HL-60/S4 (cell line): Measurements from ENCODE around the gene CREG1.
"Not testable (repeated sequence)": the region's sequence is repeated elsewhere in the genome, so short reads cannot be mapped to it uniquely, and the experiment has no call there.

ENCODE experiments used
- in situ Hi-C: fragments of 300-500 bp; cut with MboI; formaldehyde crosslinking; loops from 2 replicates; pipeline ENCODE4 v1.14.3; 2022; ENCODE audit warnings: low sequenced_read_pairs

Gene CREG1

DNA sequence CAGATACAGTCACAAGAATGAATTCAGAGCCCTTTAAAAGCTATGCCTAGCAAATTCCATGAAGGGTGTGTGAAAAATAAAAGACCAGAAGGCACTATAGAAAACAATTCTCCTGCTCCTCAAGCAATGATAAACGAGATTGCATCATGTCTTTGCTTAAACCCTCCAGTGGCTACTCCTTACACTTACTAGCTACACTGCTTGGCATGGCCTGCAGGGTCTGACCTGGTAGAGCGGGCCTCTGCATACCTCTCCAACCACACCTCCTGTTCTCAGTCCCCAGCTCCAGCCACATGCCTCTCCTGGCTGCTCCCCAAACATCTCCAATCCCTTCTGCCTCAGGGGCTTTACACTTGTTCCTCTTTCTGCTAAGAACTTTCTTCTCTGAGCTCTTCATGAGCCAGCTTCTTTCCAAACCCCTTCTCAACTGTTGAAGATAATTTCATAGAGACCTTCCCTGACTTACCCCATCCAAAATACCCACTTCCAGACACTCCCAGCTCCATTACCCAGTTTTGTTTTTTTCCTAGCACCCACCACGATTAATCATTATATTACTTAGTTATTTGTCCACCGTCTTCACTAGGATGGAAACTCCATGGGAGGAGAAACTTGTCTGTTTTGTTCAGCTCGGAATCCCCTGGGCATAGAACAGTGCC lies 11.2 kb upstream of the CREG1 start:
- in situ Hi-C loops, result no loop called here

DNA sequence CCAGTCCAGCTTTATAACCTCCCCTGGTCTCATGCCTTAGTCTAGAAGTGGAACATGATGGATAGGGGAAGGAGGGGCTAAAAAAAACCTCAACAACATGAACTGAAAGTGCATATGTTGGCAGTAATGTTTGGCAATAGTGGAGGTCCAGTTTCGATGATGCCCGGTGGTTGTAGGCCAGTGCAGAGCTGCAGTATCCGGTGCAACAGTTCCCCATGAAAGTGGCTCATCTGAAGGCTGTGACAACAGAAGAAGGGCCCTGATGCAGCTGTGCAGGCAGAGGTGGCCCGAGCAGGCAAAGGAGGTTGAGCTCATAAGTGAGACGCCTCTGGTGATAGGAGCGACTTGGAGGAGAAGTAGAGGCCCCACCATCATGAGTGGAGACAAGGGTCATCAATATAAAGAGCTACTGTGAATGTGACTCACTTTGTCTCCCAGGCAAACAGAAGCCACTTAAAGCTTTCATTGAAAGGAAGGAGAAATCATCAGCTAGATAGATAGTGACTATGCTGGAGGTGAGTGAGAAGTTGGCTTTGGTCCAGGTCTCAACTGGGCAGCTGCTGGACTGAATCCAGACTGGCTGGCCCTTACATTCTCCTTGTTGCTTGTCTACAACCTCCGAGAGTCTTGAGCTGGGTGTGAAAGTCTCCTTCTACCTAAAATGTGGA lies 10.2 kb upstream of the CREG1 start:
- in situ Hi-C loops, result no loop called here

DNA sequence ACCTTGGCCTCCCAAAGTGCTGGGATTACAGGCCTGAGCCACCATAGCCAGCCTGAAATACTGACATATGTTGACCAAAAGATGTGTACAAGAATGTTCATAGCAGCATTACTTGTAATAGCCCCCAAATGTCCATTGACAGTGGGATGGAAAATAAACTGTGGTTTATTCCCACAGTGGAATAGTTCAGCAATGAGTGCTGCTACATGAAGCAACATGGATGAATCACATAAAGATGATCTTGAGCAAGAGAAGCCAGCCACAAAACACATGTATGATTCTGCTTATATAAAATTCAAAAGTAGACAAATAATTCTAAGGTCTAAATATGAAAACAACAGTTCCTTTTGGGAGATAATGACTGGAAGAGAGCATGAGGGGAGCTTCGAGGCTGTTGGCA lies 9.1 kb upstream of the CREG1 start:
- in situ Hi-C loops, result no loop called here

DNA sequence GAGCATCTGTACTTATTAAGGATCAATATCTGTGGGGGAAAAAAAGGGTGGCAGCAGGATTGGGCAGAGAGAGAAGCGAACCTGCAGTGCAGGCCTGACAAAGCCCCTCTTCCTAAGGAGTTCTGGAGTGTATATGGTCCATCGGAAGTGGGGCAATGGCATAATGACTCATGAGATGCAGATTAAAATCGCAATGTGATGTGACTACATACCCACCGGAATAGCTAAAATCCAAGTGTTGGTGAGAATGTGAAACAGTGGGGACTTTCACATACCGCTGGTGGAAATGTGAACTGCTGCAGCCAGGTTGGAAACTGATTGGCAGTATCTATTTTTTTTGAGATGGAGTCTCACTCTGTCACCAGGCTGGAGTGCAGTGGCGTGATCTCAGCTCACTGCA lies 8.2 kb upstream of the CREG1 start:
- in situ Hi-C loops, result no loop called here

DNA sequence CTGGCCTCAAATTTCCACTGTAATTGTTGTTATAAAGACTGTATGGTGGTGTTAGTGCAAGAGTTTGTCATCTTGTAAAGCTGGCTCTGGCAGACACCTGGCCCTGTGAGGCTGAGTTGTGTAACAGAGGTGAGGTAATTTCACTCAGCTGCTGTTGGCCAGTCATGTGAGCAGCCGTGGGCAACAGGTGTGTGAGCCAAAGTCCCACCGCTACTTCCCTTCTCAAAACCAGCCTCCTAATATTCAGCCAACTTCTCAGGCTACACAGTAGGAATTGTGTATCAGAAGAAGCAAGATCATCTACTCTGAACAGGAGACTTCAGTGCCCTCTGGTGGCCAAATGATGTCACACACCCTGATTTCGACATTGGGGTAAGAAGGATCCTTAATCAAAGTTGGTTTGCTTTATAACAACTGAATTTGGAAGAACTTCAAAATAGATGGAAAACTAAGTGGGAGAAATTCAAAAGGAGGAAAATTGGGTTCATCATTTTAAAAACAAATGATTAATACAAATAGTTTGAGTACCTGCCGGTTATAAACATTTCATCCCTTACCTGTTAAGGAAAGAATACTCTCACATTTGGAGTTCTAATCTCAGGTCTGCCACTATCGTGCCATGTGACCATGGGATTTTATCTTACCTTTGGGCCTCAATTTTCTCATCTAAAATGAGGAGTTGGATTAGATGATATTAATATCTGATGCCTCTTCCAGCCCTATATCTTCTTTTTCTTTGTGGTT lies 2.6 kb upstream of the CREG1 start:
- in situ Hi-C loops, result no loop called here

DNA sequence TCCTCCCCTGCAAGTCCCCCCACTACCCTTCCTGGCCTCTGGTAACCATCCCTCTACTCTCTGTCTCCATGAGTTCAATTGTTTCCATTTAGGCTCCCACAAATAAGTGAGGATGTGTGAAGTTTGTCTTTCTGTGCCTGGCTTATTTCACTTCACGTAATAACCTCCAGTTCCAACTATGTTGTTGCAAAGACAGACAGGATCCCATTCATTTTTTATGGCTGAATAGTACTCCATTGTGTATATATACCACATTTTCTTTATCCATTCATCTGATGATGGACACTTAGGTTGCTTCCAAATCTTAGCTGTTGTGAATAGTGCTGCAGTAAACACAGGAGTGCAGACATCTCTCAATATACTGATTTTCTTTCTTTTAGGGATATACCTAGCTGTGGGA lies 1.5 kb upstream of the CREG1 start:
- in situ Hi-C loops, result not testable (repeated sequence)

DNA sequence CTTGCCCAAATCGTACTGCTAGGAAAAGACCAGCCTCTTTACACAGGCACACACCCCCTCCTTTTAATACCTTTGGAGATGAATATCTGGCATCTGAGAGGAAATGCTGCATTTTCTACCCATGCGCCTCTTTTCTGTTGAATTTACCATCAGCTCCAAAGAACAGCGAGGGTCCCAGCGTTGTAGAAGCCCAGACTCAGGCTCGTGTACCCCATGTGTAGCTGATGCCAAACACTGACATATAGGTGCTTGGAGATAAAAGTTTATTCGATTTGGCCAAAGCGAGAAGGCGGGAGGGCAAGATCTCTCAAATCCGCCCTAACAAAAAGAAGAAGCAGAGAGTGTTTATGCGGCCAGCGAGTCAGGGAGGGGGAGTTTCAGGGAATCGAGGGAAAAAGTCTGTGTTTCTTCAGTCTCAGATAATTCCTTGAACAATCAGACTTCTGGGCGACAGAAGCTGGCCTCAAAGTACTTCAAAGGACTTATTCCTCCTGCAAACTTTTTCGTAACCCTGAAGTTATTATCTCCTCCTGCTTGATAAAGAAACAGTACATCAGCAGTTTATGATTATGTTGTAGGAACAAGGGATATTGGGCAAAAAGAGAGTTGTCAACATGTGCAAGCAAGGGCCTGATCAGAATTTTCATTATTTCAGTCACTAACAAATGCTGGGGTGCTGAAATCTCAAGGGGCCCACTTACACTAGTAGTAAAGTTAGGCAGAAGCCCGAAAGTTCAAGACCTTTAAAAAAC lies 642 bp upstream of the CREG1 start:
- in situ Hi-C loops, result no loop called here

DNA sequence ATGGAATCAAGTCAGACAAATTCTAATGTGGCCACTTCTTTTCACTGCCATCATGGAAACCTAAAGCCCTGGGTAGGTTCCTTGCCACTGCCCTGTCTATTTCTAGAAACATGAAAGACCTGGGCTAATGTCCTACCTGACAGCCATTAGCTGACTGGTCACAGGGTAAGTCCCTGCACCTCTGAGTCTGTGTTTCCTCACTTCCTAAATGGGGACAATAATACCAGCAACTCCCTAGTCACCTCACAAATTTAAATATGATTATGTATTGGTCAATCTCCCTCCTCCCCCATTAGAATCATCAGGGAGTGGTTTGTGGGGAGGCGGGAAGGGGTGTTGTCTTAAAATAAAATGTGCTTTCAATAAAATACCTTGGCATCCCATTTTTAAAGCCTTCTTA lies 2.2 kb downstream of the CREG1 start:
- in situ Hi-C loops, result no loop called here

DNA sequence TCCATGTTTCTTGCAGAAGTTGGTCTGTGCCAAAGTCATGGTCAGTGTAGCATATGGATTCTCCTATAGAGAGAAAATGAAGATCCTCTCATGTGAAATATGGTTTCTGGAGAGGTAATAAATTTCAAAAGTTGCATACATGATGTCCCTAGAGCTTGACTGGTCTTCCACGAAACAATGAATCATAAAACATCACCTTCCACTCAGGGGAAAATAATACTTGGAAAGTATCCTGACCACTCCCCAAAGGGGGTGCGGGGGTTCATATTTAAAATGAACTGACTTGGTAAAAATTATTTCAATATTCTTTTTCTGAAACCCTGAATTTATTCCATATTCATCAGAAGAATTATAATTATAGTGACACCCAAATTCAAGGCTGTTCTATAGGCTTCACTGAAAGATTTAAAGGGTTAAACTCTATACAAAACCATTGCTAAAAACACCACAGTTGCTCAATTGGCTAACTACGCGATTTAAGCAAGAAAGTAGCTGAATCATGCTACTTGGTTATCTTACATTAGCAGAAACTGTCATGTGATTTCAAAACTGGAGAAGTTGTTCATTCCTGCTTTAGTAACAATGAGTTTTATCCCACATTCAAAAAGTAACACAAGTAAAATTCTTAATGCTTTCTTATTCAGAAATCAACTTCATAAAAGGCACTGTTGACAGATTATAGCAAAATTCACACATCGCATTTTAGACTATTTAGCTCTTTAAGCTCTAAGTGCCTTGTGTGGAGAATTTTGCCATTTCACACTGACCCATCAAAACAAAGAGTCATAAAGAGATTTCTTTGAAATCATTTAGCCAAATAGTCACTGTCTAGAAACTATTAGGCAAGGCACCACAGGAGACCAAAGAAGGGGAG lies 5.3 kb downstream of the CREG1 start:
- in situ Hi-C loops, result loop anchor here (25.0 kb wide), 1 partner anchor 636 kb away; no protein-coding TSS in a partner anchor

DNA sequence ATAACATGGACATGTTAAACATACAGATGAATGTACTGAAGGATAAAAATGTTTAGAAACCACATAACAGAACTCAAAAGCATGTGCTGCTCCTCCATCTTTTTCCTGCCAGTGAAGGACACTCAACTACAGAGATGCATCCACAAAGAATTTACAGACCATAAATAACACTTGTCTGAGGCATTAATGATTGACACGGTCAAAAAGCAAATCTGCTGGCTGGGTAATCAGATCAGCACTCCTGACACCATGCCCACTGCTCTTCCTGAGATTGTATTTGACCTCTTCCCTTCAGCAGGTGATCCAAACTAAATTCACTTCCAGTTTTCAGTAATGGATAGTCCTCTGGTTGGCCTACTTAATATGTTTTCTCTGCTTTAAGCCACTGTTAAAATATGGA lies 6.6 kb downstream of the CREG1 start:
- in situ Hi-C loops, result loop anchor here (25.0 kb wide), 1 partner anchor 635 kb away; no protein-coding TSS in a partner anchor

DNA sequence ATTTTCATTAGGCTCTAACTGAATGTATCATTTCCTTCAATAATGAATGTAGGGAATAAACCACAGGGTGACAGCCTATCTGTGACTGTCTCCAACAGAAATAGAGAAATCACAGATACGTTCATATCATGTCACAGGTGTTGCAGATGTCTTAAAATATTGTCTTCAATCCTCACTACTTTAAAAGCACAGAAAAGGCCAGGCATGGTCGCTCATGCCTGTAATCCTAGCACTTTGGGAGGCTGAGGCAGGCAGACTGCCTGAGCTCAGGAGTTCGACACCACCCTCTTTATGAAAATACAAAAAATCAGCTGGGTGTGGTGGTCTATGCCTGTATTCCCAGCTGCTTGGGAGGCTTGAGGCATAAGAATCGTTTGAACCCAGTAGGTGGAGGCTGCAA lies 8.2 kb downstream of the CREG1 start:
- in situ Hi-C loops, result loop anchor here (25.0 kb wide), 1 partner anchor 633 kb away; no protein-coding TSS in a partner anchor

DNA sequence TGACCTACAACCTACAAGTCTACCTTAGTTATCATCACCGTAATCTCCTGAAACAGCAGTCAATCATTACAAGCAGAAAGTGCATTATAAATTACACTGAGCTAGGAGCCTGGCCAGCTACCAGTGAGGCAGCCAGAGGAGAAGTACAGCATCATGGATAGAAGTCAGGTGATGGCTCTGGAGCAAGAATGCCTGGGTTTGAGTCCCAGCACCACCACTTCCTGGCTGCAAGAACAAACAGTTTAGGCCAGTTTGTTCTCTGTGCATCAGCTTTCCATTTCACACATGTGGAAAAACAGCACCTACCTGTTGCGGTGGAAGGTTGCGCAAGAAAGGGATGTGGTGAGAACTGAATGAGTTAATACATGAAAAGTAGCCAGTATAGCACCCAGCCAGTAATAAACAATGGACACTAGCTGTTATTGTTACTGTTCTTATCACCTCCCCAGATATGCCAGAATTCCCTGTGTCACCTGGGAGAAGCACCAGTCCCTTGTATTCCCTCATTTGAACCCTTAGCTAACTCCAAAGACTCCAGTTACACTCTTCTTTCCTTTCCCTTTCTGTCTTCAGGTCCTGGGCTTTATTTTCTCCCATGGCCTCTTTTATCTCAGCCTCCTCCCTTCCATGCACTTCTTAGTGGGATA lies 9.0 kb downstream of the CREG1 start:
- in situ Hi-C loops, result loop anchor here (25.0 kb wide), 1 partner anchor 632 kb away; no protein-coding TSS in a partner anchor

DNA sequence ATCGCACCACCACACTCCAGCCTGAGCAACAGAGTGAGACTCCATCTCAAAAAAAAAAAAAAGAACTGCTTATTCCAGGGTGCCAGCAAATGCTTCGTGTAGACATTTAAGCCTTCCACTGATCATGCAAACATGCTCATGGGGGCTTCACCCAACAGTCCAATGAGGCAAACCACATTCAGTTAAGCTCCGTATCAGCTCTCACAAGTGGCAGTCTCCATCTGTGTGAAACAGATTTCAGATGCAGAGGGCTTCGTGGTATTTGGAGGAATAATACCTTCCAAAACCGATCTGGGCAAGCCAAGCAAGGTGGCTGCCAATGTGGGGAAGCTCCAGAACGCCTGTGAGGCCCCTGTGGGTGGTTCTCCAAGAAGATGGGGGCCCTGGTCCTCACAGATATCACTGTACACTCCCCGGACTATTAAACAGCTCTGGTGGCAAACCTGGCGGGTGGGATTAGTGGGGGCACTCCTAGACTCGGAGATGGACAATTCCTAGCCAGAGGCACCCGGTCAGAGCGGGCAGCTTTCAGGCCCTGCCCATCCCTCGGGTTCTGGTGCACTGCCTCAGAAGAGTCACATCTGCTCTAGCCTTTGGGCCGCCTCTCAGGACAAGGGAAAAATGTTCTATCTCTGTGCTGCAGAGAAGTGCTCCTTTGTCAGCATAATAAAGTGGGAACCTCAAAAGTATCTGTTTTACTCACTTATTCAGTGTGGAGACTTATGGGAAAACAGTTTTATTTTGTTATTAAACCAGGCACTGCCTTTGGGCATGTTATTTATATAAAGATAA lies 10.2 kb downstream of the CREG1 start:
- in situ Hi-C loops, result loop anchor here (25.0 kb wide), 1 partner anchor 631 kb away; no protein-coding TSS in a partner anchor

DNA sequence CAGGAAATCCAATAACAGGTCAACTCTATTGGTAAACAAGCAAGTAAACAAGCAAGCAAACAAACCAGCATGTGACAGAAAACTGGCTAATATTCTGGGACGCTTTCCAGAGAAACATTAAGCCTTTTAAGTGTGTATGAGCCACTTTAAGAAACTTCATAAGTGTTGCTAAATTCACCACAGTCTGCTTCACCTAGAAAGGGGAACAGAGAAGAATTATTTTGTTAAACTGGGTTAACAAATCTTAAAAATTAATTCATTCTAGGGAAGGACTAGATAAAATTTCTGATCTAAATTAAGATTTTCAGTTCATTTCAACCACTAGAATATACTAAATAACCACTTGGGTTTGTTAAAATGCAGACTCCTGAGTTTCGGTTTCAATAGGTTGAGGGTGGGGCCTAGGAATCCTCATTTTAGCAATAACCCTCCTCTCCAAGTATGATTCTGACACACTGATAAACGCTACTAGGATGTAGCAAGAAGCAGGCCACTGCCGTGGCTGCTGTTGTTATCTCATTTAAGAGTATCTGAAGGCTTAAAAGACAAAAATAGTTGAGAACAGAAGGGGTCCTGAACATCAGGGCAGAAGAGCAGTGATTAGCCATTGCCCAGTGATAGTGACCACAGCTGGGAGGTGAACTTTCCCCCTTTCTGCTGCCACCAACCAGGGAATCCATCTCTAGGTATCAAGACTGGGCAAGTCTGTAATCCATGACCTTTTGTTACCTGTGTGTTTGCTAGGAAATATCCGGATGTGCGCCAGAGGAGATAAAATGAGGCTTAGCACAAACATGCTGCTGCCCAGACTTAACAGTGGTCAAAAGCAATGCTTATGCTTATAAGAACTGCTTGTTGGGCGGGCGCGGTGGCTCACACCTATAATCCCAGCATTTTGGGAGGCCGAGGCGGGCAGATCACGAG lies 11.2 kb downstream of the CREG1 start:
- in situ Hi-C loops, result loop anchor here (25.0 kb wide), 1 partner anchor 630 kb away; no protein-coding TSS in a partner anchor

DNA sequence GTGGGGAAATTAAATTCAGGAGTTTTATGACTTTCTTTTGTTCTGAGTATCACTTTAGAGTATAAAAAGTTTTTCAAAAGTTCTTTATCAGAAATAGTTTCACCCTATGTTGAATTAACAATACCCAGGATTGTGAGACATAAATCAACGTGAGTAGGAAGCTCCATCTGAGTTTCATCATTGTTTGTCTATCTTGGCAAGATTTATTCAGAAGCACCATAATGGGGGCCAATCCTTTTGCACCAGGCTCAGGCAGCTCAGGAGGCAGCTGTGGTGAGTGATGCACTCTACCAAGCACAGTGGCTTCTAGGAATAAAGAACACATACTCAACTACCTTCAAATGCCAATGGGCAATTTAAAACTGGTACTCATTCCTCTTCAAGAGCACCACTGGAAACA lies 12.0 kb downstream of the CREG1 start:
- in situ Hi-C loops, result loop anchor here (25.0 kb wide), 1 partner anchor 629 kb away; no protein-coding TSS in a partner anchor

DNA sequence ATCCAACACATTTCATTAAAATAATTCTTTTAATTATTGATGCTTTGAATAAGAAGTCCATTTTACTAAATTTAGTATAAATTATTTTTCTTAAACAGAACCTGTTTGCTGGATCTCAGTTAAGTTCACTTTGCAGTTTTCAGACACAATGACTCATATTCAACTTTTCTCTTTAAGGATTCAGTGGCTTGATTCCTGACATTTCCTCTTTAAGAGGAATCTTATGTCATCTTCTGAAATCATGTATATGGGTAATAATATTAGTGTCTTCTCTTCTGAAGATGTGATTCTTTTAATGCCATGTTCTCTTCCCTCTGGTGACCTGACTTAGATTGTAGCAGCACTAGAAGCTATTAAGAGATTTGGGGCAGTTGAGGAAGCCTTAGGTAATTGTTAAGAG lies 12.6 kb downstream of the CREG1 start:
- in situ Hi-C loops, result loop anchor here (25.0 kb wide), 1 partner anchor 629 kb away; no protein-coding TSS in a partner anchor

DNA sequence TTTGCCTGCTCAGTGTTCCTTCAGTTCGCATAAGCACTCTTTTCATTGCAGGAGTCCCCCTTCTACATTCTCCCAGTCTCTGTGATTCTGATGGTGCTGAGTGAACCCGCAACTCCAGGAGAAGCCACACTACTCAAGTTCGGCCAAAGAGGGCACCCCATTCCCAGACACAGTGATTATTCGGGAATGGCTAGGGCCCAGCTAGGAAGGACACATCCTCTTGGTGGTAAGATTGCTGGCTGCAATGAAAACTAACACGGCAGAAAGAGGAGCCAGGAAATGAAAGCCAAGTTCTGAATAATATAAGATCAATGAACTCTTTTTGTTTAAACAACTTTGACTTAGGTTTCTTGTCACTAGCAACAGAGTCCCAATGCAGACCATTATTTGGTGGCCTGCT lies 14.9 kb downstream of the CREG1 start:
- in situ Hi-C loops, result loop anchor here (10.0 to 25.0 kb wide), 3 partner anchors 274 to 626 kb away; no protein-coding TSS in a partner anchor
